ENCODE results near the gene ALKBH5.

- TF ChIP-seq, protein P1, sequence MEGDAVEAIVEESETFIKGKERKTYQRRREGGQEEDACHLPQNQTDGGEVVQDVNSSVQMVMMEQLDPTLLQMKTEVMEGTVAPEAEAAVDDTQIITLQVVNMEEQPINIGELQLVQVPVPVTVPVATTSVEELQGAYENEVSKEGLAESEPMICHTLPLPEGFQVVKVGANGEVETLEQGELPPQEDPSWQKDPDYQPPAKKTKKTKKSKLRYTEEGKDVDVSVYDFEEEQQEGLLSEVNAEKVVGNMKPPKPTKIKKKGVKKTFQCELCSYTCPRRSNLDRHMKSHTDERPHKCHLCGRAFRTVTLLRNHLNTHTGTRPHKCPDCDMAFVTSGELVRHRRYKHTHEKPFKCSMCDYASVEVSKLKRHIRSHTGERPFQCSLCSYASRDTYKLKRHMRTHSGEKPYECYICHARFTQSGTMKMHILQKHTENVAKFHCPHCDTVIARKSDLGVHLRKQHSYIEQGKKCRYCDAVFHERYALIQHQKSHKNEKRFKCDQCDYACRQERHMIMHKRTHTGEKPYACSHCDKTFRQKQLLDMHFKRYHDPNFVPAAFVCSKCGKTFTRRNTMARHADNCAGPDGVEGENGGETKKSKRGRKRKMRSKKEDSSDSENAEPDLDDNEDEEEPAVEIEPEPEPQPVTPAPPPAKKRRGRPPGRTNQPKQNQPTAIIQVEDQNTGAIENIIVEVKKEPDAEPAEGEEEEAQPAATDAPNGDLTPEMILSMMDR (IDR thresholded peaks at IDR 0.05 in 2 of 3, conservative IDR thresholded peaks at IDR 0.05 in 1 of 3; ENCODE audit: borderline replicate concordance in 1 of 3, insufficient read depth in 1 of 3, low read depth in 2 of 3, low read length in 2 of 3): no peak
- TF ChIP-seq, protein P2, sequence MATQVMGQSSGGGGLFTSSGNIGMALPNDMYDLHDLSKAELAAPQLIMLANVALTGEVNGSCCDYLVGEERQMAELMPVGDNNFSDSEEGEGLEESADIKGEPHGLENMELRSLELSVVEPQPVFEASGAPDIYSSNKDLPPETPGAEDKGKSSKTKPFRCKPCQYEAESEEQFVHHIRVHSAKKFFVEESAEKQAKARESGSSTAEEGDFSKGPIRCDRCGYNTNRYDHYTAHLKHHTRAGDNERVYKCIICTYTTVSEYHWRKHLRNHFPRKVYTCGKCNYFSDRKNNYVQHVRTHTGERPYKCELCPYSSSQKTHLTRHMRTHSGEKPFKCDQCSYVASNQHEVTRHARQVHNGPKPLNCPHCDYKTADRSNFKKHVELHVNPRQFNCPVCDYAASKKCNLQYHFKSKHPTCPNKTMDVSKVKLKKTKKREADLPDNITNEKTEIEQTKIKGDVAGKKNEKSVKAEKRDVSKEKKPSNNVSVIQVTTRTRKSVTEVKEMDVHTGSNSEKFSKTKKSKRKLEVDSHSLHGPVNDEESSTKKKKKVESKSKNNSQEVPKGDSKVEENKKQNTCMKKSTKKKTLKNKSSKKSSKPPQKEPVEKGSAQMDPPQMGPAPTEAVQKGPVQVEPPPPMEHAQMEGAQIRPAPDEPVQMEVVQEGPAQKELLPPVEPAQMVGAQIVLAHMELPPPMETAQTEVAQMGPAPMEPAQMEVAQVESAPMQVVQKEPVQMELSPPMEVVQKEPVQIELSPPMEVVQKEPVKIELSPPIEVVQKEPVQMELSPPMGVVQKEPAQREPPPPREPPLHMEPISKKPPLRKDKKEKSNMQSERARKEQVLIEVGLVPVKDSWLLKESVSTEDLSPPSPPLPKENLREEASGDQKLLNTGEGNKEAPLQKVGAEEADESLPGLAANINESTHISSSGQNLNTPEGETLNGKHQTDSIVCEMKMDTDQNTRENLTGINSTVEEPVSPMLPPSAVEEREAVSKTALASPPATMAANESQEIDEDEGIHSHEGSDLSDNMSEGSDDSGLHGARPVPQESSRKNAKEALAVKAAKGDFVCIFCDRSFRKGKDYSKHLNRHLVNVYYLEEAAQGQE (IDR thresholded peaks at IDR 0.05; ENCODE audit: low read depth): no peak
- TF ChIP-seq POLR2A (IDR thresholded peaks at IDR 0.05; ENCODE audit: borderline replicate concordance, extremely low read depth, insufficient read depth, insufficient read length) (no peak), SP1 (IDR thresholded peaks at IDR 0.05; ENCODE audit: low read depth) (no peak), EZH2 (IDR thresholded peaks at IDR 0.05) (no peak), ZNF274 (IDR thresholded peaks at IDR 0.05; ENCODE audit: low read depth, low read length) (no peak)
Observed at GRCh38 chr17:18240449-18240848, 56.8 kb downstream of the ALKBH5 start.
